ENCODE measurements around the gene CCNE1. TPM values are rescaled to one million over a fixed set of nuclear protein-coding genes. Genes with fewer than 3 reads are reported as not detected.
"Not testable (repeated sequence)": the region's sequence is repeated elsewhere in the genome, so short reads cannot be mapped to it uniquely, and the experiment has no call there.

CCNE1 gene
- total RNA-seq, 4 donors from 2014 or later: 2.9 to 7.3 (median 4.5) TPM

GRCh38 chr19:29823581-29824330 is 12.0 kb downstream of the CCNE1 start:
- Histone ChIP-seq H3K9me3 (no peaks in the 10 kb centered on the region), H3K27ac (no peak overlapping the region), H3K36me3 (peaks cover 0 to 10% of the 10 kb centered on the region in 2 donors), H3K4me1 (no peaks in the 10 kb centered on the region), H3K27me3 (no peaks in the 10 kb centered on the region), H3K4me3 (no peak overlapping the region)
- no peak for TF ChIP-seq CTCF (IDR thresholded peaks at IDR 0.05 in 4 of 5, conservative IDR thresholded peaks at IDR 0.05 in 1 of 5)
- no peak for TF ChIP-seq POLR2A (IDR thresholded peaks at IDR 0.05)
- intact Hi-C loops (cut with DNase I; ENCODE audit: low total_unique reads): no loop called here
- in situ Hi-C loops (cut with MboI; ENCODE audit: low sequenced_read_pairs in 4 of 4): no loop called here
- no peak for DNase-seq
- ATAC-seq: no peak

- H3K9me3 ChIP-seq; ATAC-seq; H3K4me3 ChIP-seq; in situ Hi-C loops (cut with MboI; ENCODE audit: low sequenced_read_pairs in 4 of 4); DNase-seq; intact Hi-C loops (cut with DNase I; ENCODE audit: low total_unique reads); H3K27ac ChIP-seq; H3K27me3 ChIP-seq; H3K4me1 ChIP-seq; H3K36me3 ChIP-seq: not testable (repeated sequence)
Measured at GRCh38 chr19:29825263-29825662, 13.5 kb downstream of the CCNE1 start.

- intact Hi-C loops (cut with DNase I; ENCODE audit: low total_unique reads) (no loop called here), in situ Hi-C loops (cut with MboI; ENCODE audit: low sequenced_read_pairs in 4 of 4) (no loop called here)
- TF ChIP-seq CTCF (IDR thresholded peaks at IDR 0.05 in 4 of 5, conservative IDR thresholded peaks at IDR 0.05 in 1 of 5) (no peak), POLR2A (IDR thresholded peaks at IDR 0.05) (no peak)
- Histone ChIP-seq H3K36me3 (no peaks in the 10 kb centered on the region), H3K4me3 (no peak overlapping the region), H3K27me3 (peaks cover 0 to 3% (median 0%) of the 10 kb centered on the region in 3 donors), H3K4me1 (no peaks in the 10 kb centered on the region), H3K27ac (no peak overlapping the region), H3K9me3 (no peaks in the 10 kb centered on the region)
- ATAC-seq (no peak), DNase-seq (no peak)
Measured at GRCh38 chr19:29831041-29831548, 19.3 kb downstream of the CCNE1 start.

GRCh38 chr19:29831686-29832085 is 19.9 kb downstream of the CCNE1 start:
- Histone ChIP-seq H3K27ac (no peak overlapping the region), H3K4me1 (no peaks in the 10 kb centered on the region), H3K27me3 (peaks cover 0 to 3% (median 0%) of the 10 kb centered on the region in 3 donors), H3K36me3 (no peaks in the 10 kb centered on the region), H3K4me3 (no peak overlapping the region), H3K9me3 (no peaks in the 10 kb centered on the region)
- no peak for DNase-seq
- intact Hi-C loops (cut with DNase I; ENCODE audit: low total_unique reads): no loop called here
- TF ChIP-seq POLR2A (IDR thresholded peaks at IDR 0.05) (no peak), CTCF (IDR thresholded peaks at IDR 0.05 in 4 of 5, conservative IDR thresholded peaks at IDR 0.05 in 1 of 5) (no peak)
- in situ Hi-C loops (cut with MboI; ENCODE audit: low sequenced_read_pairs in 4 of 4): no loop called here
- ATAC-seq: no peak

- H3K4me1 ChIP-seq: no peaks in the 10 kb centered on the region
- DNase-seq: no peak
Measured at GRCh38 chr19:29832801-29833200, 21.0 kb downstream of the CCNE1 start.

More at GRCh38 chr19:29832801-29833200, 21.0 kb downstream of the CCNE1 start:
- intact Hi-C loops (cut with DNase I; ENCODE audit: low total_unique reads): no loop called here
- no peak for ATAC-seq
- in situ Hi-C loops (cut with MboI; ENCODE audit: low sequenced_read_pairs in 4 of 4): no loop called here
- Histone ChIP-seq H3K4me3 (no peak overlapping the region), H3K9me3 (no peaks in the 10 kb centered on the region), H3K27me3 (peaks cover 0 to 3% (median 0%) of the 10 kb centered on the region in 3 donors), H3K36me3 (no peaks in the 10 kb centered on the region), H3K27ac (no peak overlapping the region)
- TF ChIP-seq CTCF (IDR thresholded peaks at IDR 0.05 in 4 of 5, conservative IDR thresholded peaks at IDR 0.05 in 1 of 5) (no peak), POLR2A (IDR thresholded peaks at IDR 0.05) (no peak)
